ENCODE results near the gene ZC3H8. TPM values are rescaled to one million over a fixed set of nuclear protein-coding genes. Genes with fewer than 3 reads are reported as not detected.
A peak's percentile ranks its signal among the peaks of the same experiment; 100 is the strongest.

Gene ZC3H8
- total RNA-seq, 5 donors from 2014 or later (not counting 1 experiment from before 2014, with no cell fraction given): 16.1 to 29.9 (median 22.1) TPM

DNA sequence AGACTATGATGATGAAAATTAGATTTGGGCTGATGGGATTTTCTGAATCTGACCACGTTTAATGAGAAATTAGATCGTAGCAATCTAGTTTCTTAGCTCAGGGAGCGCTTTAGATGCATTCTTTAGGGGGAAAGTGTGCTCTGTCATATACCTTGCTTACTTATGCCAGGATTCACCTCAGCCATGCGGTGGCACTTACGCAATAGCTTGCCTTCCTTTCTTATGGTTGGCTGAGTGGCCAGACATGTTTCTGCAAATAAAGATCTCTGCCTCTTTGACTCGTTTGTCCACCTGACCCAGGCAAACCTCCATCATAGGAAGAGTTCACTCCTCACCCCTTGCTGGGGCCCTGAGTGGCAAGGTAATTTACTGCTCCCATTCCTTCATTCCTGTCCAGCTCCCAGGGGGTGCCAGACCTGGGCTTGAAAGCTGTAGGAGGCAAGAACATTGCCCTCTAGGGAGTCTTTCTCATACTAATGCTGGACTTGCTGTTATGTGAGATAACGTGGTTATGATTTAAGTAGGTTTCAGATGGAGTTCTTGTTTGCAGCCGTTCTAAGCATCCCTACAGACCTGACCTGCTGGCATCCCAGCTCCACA lies 59.6 kb downstream of the ZC3H8 start:
- H3K4me1 ChIP-seq (ENCODE audit: control insufficient read depth in 1 of 2, extremely low read depth in 1 of 2, insufficient read depth in 2 of 2, low read length in 2 of 2): peaks cover 25 to 44% of the 10 kb centered on the region in 2 experiments
- no peak overlapping the region for H3K27ac ChIP-seq (ENCODE audit: low read length)
- WGBS (ENCODE audit: insufficient coverage): 82% methylated on average over 5 of the region's 8 CpGs
- Mint-ChIP-seq H3K27me3 (no peaks in the 10 kb centered on the region), H3K27ac (peak overlapping the region; percentile 53 to 75), H3K36me3 (peaks cover 30% of the 10 kb centered on the region), H3K9me3 (peaks cover 0 to 6% (median 0%) of the 10 kb centered on the region in 3 donors), H3K4me1 (peaks cover 49 to 64% (median 52%) of the 10 kb centered on the region in 3 donors), H3K4me3 (peak overlapping the region in 1 of 3 donors; percentile 32)
- no peak for DNase-seq
- H3K36me3 ChIP-seq (ENCODE audit: control insufficient read depth in 2 of 2, extremely low read depth in 1 of 2, insufficient read depth in 1 of 2, low read length in 1 of 2): no peaks in the 10 kb centered on the region
- H3K4me3 ChIP-seq (ENCODE audit: control insufficient read depth in 1 of 2, extremely low read depth in 1 of 2, low read length in 1 of 2): no peak overlapping the region
- ChIA-PET CTCF (interaction anchor here in 1 of 2 donors (0.7 kb wide), 1 partner anchor 9 kb away, joined by 3 read pairs; no protein-coding TSS in a partner anchor), POLR2A (no interaction called here)
- H3K9me3 ChIP-seq: no peaks in the 10 kb centered on the region
- ATAC-seq (replicated peaks in 1 of 4): no peak
- peaks cover 0 to 3% of the 10 kb centered on the region in 2 experiments for H3K27me3 ChIP-seq (replicated peaks in 1 of 2; ENCODE audit: control insufficient read depth in 2 of 2, extremely low read depth in 1 of 2, insufficient read depth in 2 of 2, low read length in 1 of 2)

DNA sequence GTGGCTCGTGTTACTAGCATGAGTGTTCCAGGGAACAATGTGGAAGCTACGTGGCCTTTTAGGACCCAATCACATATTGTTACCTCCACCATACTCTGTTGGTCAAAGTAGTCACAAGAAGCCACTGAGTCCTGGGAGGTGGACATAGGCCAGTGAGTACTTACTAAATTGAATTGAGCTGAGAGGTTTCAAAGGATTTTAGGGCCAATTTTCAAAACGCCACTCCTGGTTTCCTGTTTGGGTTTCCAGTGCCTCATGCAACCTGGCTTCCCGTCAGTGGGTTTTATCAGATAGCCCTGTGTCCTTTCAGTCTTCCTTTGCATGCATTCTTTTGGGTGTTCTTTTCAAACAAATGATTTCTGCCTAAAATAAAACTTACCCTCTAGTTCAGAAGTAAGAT lies 60.4 kb downstream of the ZC3H8 start:
- DNase-seq: no peak
- peak overlapping the region in 2 of 3 donors; percentile 8 to 32 for H3K4me3 Mint-ChIP-seq
- 0% methylated on average over 1 of the region's 4 CpGs for WGBS (ENCODE audit: insufficient coverage)

DNA sequence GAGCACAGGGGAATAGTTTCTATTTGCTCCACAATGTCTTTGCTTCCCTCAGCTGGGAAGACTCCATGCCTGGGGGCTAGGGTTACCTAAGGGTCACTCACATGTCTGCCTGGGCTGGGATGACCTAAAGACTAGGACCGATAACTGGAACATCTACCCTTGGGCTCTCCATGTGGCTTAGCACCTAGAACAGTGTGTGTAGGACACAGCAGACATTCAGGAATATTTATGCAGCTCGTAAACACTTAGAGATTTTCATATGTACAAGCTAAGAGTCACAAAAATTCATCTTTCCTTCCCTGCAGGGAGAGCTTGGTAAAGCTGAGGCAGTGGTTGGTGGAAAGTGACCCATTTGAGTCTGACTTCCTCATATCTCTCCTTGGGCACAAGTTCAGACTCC lies 60.8 kb downstream of the ZC3H8 start:
- Histone ChIP-seq H3K27ac (ENCODE audit: low read length) (no peak overlapping the region), H3K4me1 (ENCODE audit: control insufficient read depth in 1 of 2, extremely low read depth in 1 of 2, insufficient read depth in 2 of 2, low read length in 2 of 2) (peaks cover 29 to 56% of the 10 kb centered on the region in 2 experiments), H3K36me3 (ENCODE audit: control insufficient read depth in 2 of 2, extremely low read depth in 1 of 2, insufficient read depth in 1 of 2, low read length in 1 of 2) (no peaks in the 10 kb centered on the region), H3K27me3 (replicated peaks in 1 of 2; ENCODE audit: control insufficient read depth in 2 of 2, extremely low read depth in 1 of 2, insufficient read depth in 2 of 2, low read length in 1 of 2) (peaks cover 0 to 3% of the 10 kb centered on the region in 2 experiments), H3K4me3 (ENCODE audit: control insufficient read depth in 1 of 2, extremely low read depth in 1 of 2, low read length in 1 of 2) (no peak overlapping the region), H3K9me3 (no peaks in the 10 kb centered on the region)
- Mint-ChIP-seq H3K27ac (peak overlapping the region; percentile 53 to 75), H3K27me3 (no peaks in the 10 kb centered on the region), H3K9me3 (no peaks in the 10 kb centered on the region), H3K4me3 (peak overlapping the region in 1 of 3 donors; percentile 32), H3K4me1 (peaks cover 62 to 72% (median 65%) of the 10 kb centered on the region in 3 donors), H3K36me3 (peaks cover 22% of the 10 kb centered on the region)
- POLR2A ChIA-PET: no interaction called here
- CTCF ChIA-PET: no interaction called here
- no peak for ATAC-seq (replicated peaks in 1 of 4)
- no peak for DNase-seq
- 91% methylated on average over 1 of the region's 2 CpGs for WGBS (ENCODE audit: insufficient coverage)

More for the DNA sequence above, 60.4 kb downstream of the ZC3H8 start:
- ChIA-PET CTCF (no interaction called here), POLR2A (no interaction called here)
- Mint-ChIP-seq H3K9me3 (peaks cover 0 to 3% (median 0%) of the 10 kb centered on the region in 3 donors), H3K27me3 (no peaks in the 10 kb centered on the region), H3K4me1 (peaks cover 57 to 70% (median 60%) of the 10 kb centered on the region in 3 donors), H3K36me3 (peaks cover 25% of the 10 kb centered on the region), H3K27ac (peak overlapping the region; percentile 53 to 75)
- Histone ChIP-seq H3K36me3 (ENCODE audit: control insufficient read depth in 2 of 2, extremely low read depth in 1 of 2, insufficient read depth in 1 of 2, low read length in 1 of 2) (no peaks in the 10 kb centered on the region), H3K4me3 (ENCODE audit: control insufficient read depth in 1 of 2, extremely low read depth in 1 of 2, low read length in 1 of 2) (no peak overlapping the region), H3K27me3 (replicated peaks in 1 of 2; ENCODE audit: control insufficient read depth in 2 of 2, extremely low read depth in 1 of 2, insufficient read depth in 2 of 2, low read length in 1 of 2) (peaks cover 0 to 3% of the 10 kb centered on the region in 2 experiments), H3K27ac (ENCODE audit: low read length) (no peak overlapping the region), H3K4me1 (ENCODE audit: control insufficient read depth in 1 of 2, extremely low read depth in 1 of 2, insufficient read depth in 2 of 2, low read length in 2 of 2) (peaks cover 25 to 51% of the 10 kb centered on the region in 2 experiments), H3K9me3 (no peaks in the 10 kb centered on the region)
- peak in 1 of 4 experiments; percentile 53 for ATAC-seq (replicated peaks in 1 of 4)

DNA sequence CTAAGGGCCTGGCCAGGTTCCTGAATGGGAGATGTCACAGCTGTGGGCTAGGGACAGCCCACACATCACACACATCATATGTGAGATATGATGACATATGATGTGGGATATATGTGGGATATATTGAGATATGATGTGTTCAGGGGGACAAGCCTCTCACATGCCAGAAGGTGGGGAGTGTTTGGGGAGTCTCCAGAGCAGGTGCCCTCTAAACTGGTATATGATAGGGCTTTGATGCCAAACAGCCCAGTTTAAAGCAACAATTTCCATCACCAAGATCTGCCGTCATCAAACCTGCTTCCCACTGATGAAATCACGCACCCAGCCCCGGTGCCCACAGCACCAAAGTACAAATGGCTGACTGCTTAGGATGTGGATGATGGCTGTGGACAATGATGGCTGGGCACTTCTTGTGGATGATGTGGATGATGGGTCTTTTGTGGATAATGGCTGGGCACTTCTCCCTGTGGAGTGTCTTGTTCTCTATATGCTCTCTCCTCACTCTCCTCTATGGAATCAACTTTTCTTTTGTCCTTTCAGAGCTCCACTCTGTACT lies 65.8 kb downstream of the ZC3H8 start:
- H3K4me1 Mint-ChIP-seq: peaks cover 86 to 91% (median 89%) of the 10 kb centered on the region in 3 donors
- peaks cover 53 to 75% of the 10 kb centered on the region in 2 experiments for H3K4me1 ChIP-seq (ENCODE audit: control insufficient read depth in 1 of 2, extremely low read depth in 1 of 2, insufficient read depth in 2 of 2, low read length in 2 of 2)
- no peaks in the 10 kb centered on the region for H3K9me3 ChIP-seq
- ATAC-seq (replicated peaks in 1 of 4) (no peak), DNase-seq (no peak)
- POLR2A ChIA-PET: no interaction called here
- no CpG with 5 or more reads among the region's 3 CpGs for WGBS (ENCODE audit: insufficient coverage)
- H3K27ac ChIP-seq (ENCODE audit: low read length): peak overlapping the region; percentile 96
- H3K36me3 Mint-ChIP-seq: peaks cover 27% of the 10 kb centered on the region
- H3K27me3 Mint-ChIP-seq: no peaks in the 10 kb centered on the region
- no peaks in the 10 kb centered on the region for H3K9me3 Mint-ChIP-seq
- H3K27ac Mint-ChIP-seq: peak overlapping the region; percentile 98
- H3K36me3 ChIP-seq (ENCODE audit: control insufficient read depth in 2 of 2, extremely low read depth in 1 of 2, insufficient read depth in 1 of 2, low read length in 1 of 2): no peaks in the 10 kb centered on the region
- CTCF ChIA-PET: interaction anchor here in 1 of 2 donors (0.5 kb wide), 1 partner anchor 295 kb away, joined by 3 read pairs; no protein-coding TSS in a partner anchor
- H3K4me3 ChIP-seq (ENCODE audit: control insufficient read depth in 1 of 2, extremely low read depth in 1 of 2, low read length in 1 of 2): no peak overlapping the region
- peak overlapping the region; percentile 46 to 72 (median 49) for H3K4me3 Mint-ChIP-seq
- H3K27me3 ChIP-seq (replicated peaks in 1 of 2; ENCODE audit: control insufficient read depth in 2 of 2, extremely low read depth in 1 of 2, insufficient read depth in 2 of 2, low read length in 1 of 2): no peaks in the 10 kb centered on the region

DNA sequence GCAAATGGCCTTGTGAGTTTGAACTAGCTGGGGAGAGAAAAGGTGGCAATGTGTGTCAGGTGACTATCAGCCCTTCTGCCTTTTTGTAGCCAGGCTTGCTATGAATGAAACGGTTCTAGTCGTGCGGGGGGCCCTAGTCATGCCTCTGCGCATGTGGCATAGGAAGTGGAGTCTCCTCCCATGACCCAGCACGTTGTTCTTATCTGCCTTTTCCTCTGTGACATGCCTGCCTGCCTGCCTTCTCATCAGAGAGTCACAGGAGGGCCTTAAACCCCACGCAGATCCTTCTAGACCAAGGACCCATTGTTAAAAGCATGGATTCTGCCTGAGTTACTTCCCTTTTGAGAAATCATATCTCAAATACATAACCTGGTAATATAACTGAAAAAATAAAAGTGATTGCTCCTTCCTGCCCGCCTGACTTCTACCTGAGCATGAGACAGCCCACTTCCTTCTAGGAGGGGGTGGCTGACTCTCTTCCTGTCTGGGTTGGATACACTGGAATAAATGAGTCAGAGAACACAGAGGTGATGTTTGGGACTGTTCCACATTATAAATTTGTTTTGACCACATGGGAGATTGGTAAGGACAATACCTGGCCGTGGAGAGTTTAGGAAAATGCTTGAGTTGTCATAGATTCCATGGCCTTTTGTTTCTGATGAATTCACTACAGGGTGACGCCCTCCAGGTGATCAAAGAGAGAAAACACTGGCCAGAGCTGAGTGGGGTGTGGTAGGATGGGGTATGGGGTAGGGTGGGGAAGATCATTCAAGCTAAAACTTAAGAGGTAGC lies 66.8 kb downstream of the ZC3H8 start:
- peaks cover 62 to 76% of the 10 kb centered on the region in 2 experiments for H3K4me1 ChIP-seq (ENCODE audit: control insufficient read depth in 1 of 2, extremely low read depth in 1 of 2, insufficient read depth in 2 of 2, low read length in 2 of 2)
- CTCF ChIA-PET: interaction anchor here in 1 of 2 donors (0.6 kb wide), 1 partner anchor 77 kb away, joined by 3 read pairs; no protein-coding TSS in a partner anchor

More for the DNA sequence above, 66.8 kb downstream of the ZC3H8 start:
- peaks cover 90 to 94% (median 93%) of the 10 kb centered on the region in 3 donors for H3K4me1 Mint-ChIP-seq
- POLR2A ChIA-PET: interaction anchor here in 1 of 2 donors (0.6 to 0.7 kb wide), 2 partner anchors 994 to 1710 kb away, joined by 3 to 4 read pairs; no protein-coding TSS in a partner anchor
- peak overlapping the region; percentile 96 for H3K27ac ChIP-seq (ENCODE audit: low read length)
- no peaks in the 10 kb centered on the region for H3K9me3 ChIP-seq
- peak overlapping the region; percentile 98 for H3K27ac Mint-ChIP-seq
- H3K9me3 Mint-ChIP-seq: no peaks in the 10 kb centered on the region
- H3K36me3 ChIP-seq (ENCODE audit: control insufficient read depth in 2 of 2, extremely low read depth in 1 of 2, insufficient read depth in 1 of 2, low read length in 1 of 2): no peaks in the 10 kb centered on the region
- H3K4me3 Mint-ChIP-seq: peak overlapping the region; percentile 46 to 72 (median 49)
- ATAC-seq (replicated peaks in 1 of 4) (peak; percentile 83 to 90 (median 86)), DNase-seq (peak; percentile 39 to 82 (median 61))
- H3K36me3 Mint-ChIP-seq: peaks cover 28% of the 10 kb centered on the region
- peak overlapping the region; percentile 13 to 40 for H3K4me3 ChIP-seq (ENCODE audit: control insufficient read depth in 1 of 2, extremely low read depth in 1 of 2, low read length in 1 of 2)
- H3K27me3 ChIP-seq (replicated peaks in 1 of 2; ENCODE audit: control insufficient read depth in 2 of 2, extremely low read depth in 1 of 2, insufficient read depth in 2 of 2, low read length in 1 of 2): no peaks in the 10 kb centered on the region
- 0% methylated on average over 2 of the region's 9 CpGs for WGBS (ENCODE audit: insufficient coverage)
- no peaks in the 10 kb centered on the region for H3K27me3 Mint-ChIP-seq

All from T-cell (primary cell).